NCI-H748 (cell line): Measurements from ENCODE around the gene PDCD6IP.

ENCODE experiments used
- DNase-seq: peaks from one replicate; lab custom pipeline; 2025; ENCODE audit not compliant: unreplicated experiment; lab: John Stamatoyannopoulos, UW

PDCD6IP gene

GRCh38 chr3:33889394-33890039 lies 91.1 kb downstream of the PDCD6IP start:
- no peak for DNase-seq

GRCh38 chr3:33892655-33893054 lies 94.2 kb downstream of the PDCD6IP start:
- no peak for DNase-seq

GRCh38 chr3:33895658-33896057 lies 97.2 kb downstream of the PDCD6IP start:
- no peak for DNase-seq

- no peak for DNase-seq
Observed at GRCh38 chr3:33897306-33897705, 98.9 kb downstream of the PDCD6IP start.

- DNase-seq, result no peak
Observed at GRCh38 chr3:33898901-33899300, 100.5 kb downstream of the PDCD6IP start.

GRCh38 chr3:33900440-33900808 lies 102.0 kb downstream of the PDCD6IP start:
- DNase-seq, result no peak

GRCh38 chr3:33900809-33901505 lies 102.5 kb downstream of the PDCD6IP start:
- no peak for DNase-seq

- DNase-seq, result no peak
Observed at GRCh38 chr3:33901862-33902563, 103.6 kb downstream of the PDCD6IP start.

- DNase-seq, result no peak
Observed at GRCh38 chr3:33904730-33905129, 106.3 kb downstream of the PDCD6IP start.

GRCh38 chr3:33908250-33908851 lies 109.9 kb downstream of the PDCD6IP start:
- no peak for DNase-seq

- DNase-seq, result no peak
Observed at GRCh38 chr3:33909547-33909946, 111.1 kb downstream of the PDCD6IP start.

GRCh38 chr3:33910031-33910430 lies 111.6 kb downstream of the PDCD6IP start:
- no peak for DNase-seq

- no peak for DNase-seq
Observed at GRCh38 chr3:33911525-33912322, 113.3 kb downstream of the PDCD6IP start.

GRCh38 chr3:33914212-33914611 lies 115.8 kb downstream of the PDCD6IP start:
- DNase-seq, result no peak

GRCh38 chr3:33914731-33915379 lies 116.4 kb downstream of the PDCD6IP start:
- no peak for DNase-seq

GRCh38 chr3:33915796-33916546 lies 117.5 kb downstream of the PDCD6IP start:
- peak; percentile 39 for DNase-seq

GRCh38 chr3:33918126-33918756 lies 119.8 kb downstream of the PDCD6IP start:
- no peak for DNase-seq
